IPS-15b (cell line): ENCODE results near the gene SS18L1.
A peak's percentile ranks its signal among the peaks of the same experiment; 100 is the strongest.

Experiments
- H3K27me3 ChIP-seq: one replicate; pipeline ENCODE4 v1.6.1; 2013; ENCODE audit warnings: low read length; ENCODE audit not compliant: control insufficient read depth, insufficient read depth
- H3K36me3 ChIP-seq: one replicate; pipeline ENCODE4 v1.6.1; 2013; ENCODE audit warnings: low read length; ENCODE audit not compliant: control insufficient read depth, insufficient read depth
- H3K4me1 ChIP-seq: one replicate; pipeline ENCODE4 v1.6.1; 2013; ENCODE audit warnings: mild to moderate bottlenecking, low read length; ENCODE audit not compliant: control insufficient read depth, insufficient read depth
- H3K4me3 ChIP-seq: one replicate; pipeline ENCODE4 v1.5.1; 2013; ENCODE audit warnings: low read depth, low read length
- H3K9ac ChIP-seq: one replicate; pipeline ENCODE4 v1.6.1; 2013; ENCODE audit warnings: low read depth, mild to moderate bottlenecking, low read length
- H3K9me3 ChIP-seq: one replicate; pipeline ENCODE4 v1.6.1; 2013; ENCODE audit warnings: mild to moderate bottlenecking, low read length; ENCODE audit not compliant: control insufficient read depth, insufficient read depth

SS18L1 gene

GRCh38 chr20:62143081-62143956, at the start of gene SS18L1, which contains the start of gene PSMA7:
TSS of gene SS18L1 (plus strand) at chr20:62143769. CDS start at chr20:62143821, 52 bp downstream.
TSS of gene PSMA7 (minus strand) at chr20:62143394. CDS start at chr20:62143303, 91 bp downstream.
- Histone ChIP-seq H3K27me3 (no peaks in the 10 kb centered on the region), H3K9ac (peak within 1 kb of the TSS; percentile 65), H3K36me3 (peaks cover 31% of the 10 kb centered on the region), H3K9me3 (no peaks in the 10 kb centered on the region), H3K4me3 (peak within 1 kb of the TSS; percentile 63), H3K4me1 (peaks cover 4% of the 10 kb centered on the region)

- H3K4me3 ChIP-seq, result no peak overlapping the region
- H3K9ac ChIP-seq, result no peak overlapping the region
- no peaks in the 10 kb centered on the region for H3K9me3 ChIP-seq
- H3K36me3 ChIP-seq, result no peaks in the 10 kb centered on the region
- H3K4me1 ChIP-seq, result no peaks in the 10 kb centered on the region
- H3K27me3 ChIP-seq, result no peaks in the 10 kb centered on the region
Observed at GRCh38 chr20:62096421-62097380, 46.9 kb upstream of the SS18L1 start.

- no peaks in the 10 kb centered on the region for H3K9me3 ChIP-seq
- H3K4me1 ChIP-seq, result no peaks in the 10 kb centered on the region
- H3K36me3 ChIP-seq, result no peaks in the 10 kb centered on the region
- H3K9ac ChIP-seq, result no peak overlapping the region
- no peaks in the 10 kb centered on the region for H3K27me3 ChIP-seq
- H3K4me3 ChIP-seq, result no peak overlapping the region
Observed at GRCh38 chr20:62097881-62098407, 45.6 kb upstream of the SS18L1 start.

- no peak overlapping the region for H3K9ac ChIP-seq
- no peaks in the 10 kb centered on the region for H3K27me3 ChIP-seq
- no peaks in the 10 kb centered on the region for H3K36me3 ChIP-seq
- H3K9me3 ChIP-seq, result no peaks in the 10 kb centered on the region
- no peak overlapping the region for H3K4me3 ChIP-seq
- peaks cover 3% of the 10 kb centered on the region for H3K4me1 ChIP-seq
Observed at GRCh38 chr20:62101078-62101477, 42.5 kb upstream of the SS18L1 start.

- Histone ChIP-seq H3K9me3 (no peaks in the 10 kb centered on the region), H3K9ac (no peak overlapping the region), H3K36me3 (no peaks in the 10 kb centered on the region), H3K4me1 (peaks cover 3% of the 10 kb centered on the region), H3K27me3 (no peaks in the 10 kb centered on the region), H3K4me3 (no peak overlapping the region)
Observed at GRCh38 chr20:62103508-62104233, 39.9 kb upstream of the SS18L1 start.

- no peak overlapping the region for H3K9ac ChIP-seq
- H3K27me3 ChIP-seq, result no peaks in the 10 kb centered on the region
- no peaks in the 10 kb centered on the region for H3K36me3 ChIP-seq
- no peaks in the 10 kb centered on the region for H3K9me3 ChIP-seq
- peaks cover 3% of the 10 kb centered on the region for H3K4me1 ChIP-seq
- no peak overlapping the region for H3K4me3 ChIP-seq
Observed at GRCh38 chr20:62104234-62104789, 39.3 kb upstream of the SS18L1 start.

GRCh38 chr20:62104791-62105345, 38.7 kb upstream of the SS18L1 start:
- H3K9ac ChIP-seq, result no peak overlapping the region
- H3K27me3 ChIP-seq, result no peaks in the 10 kb centered on the region
- no peaks in the 10 kb centered on the region for H3K36me3 ChIP-seq
- no peaks in the 10 kb centered on the region for H3K9me3 ChIP-seq
- no peak overlapping the region for H3K4me3 ChIP-seq
- H3K4me1 ChIP-seq, result peaks cover 3% of the 10 kb centered on the region

GRCh38 chr20:62105592-62105991, 38.0 kb upstream of the SS18L1 start:
- H3K27me3 ChIP-seq, result no peaks in the 10 kb centered on the region
- H3K4me3 ChIP-seq, result no peak overlapping the region
- H3K36me3 ChIP-seq, result no peaks in the 10 kb centered on the region
- peaks cover 3% of the 10 kb centered on the region for H3K4me1 ChIP-seq
- H3K9ac ChIP-seq, result no peak overlapping the region
- H3K9me3 ChIP-seq, result no peaks in the 10 kb centered on the region

- Histone ChIP-seq H3K36me3 (no peaks in the 10 kb centered on the region), H3K9me3 (no peaks in the 10 kb centered on the region), H3K27me3 (no peaks in the 10 kb centered on the region), H3K4me1 (no peaks in the 10 kb centered on the region), H3K9ac (no peak overlapping the region), H3K4me3 (no peak overlapping the region)
Observed at GRCh38 chr20:62111148-62111547, 32.4 kb upstream of the SS18L1 start.

GRCh38 chr20:62112368-62112767, 31.2 kb upstream of the SS18L1 start:
- Histone ChIP-seq H3K27me3 (no peaks in the 10 kb centered on the region), H3K9ac (no peak overlapping the region), H3K36me3 (no peaks in the 10 kb centered on the region), H3K4me1 (no peaks in the 10 kb centered on the region), H3K9me3 (no peaks in the 10 kb centered on the region), H3K4me3 (no peak overlapping the region)
